Tibial nerve (tissue), 4 donors: Measurements from ENCODE around the gene FARP1. TPM values are rescaled to one million over a fixed set of nuclear protein-coding genes. Genes with fewer than 3 reads are reported as not detected.

ENCODE experiments used
- DNase-seq, 2 donors: peaks; one replicate each; pipeline ENCODE4 v3.0.0-alpha.2; 2019; ENCODE audit warnings: low spot score in 2 of 2
- H3K27ac ChIP-seq, 4 donors: fragments of 200-600 bp; sonication (generic) in 3 of 4; one replicate each; pipeline ENCODE4 v1.5.1; 2017 to 2019; ENCODE audit warnings: mild to moderate bottlenecking in 1 of 4
- H3K27me3 ChIP-seq, 2 donors: fragments of 200-600 bp; sonication (generic) in 1 of 2; one replicate each; pipeline versions ENCODE4 v1.5.1 to v1.6.0; 2017 to 2019
- H3K36me3 ChIP-seq, 3 donors: fragments of 200-600 bp; sonication (generic); one replicate each; pipeline ENCODE4 v1.5.1; 2018 to 2019
- H3K4me1 ChIP-seq, 4 donors: fragments of 200-600 bp; sonication (generic) in 3 of 4; one replicate each; pipeline ENCODE4 v1.5.1; 2017 to 2019
- H3K4me3 ChIP-seq, 4 donors: fragments of 200-600 bp; sonication (generic) in 3 of 4; one replicate each; pipeline ENCODE4 v1.5.1; 2017 to 2019; ENCODE audit warnings: mild to moderate bottlenecking in 1 of 4, moderate library complexity in 1 of 4
- H3K9me3 ChIP-seq, 4 donors: fragments of 200-600 bp; sonication (generic) in 3 of 4; one replicate each; pipeline ENCODE4 v1.5.1; 2017 to 2019
- CTCF ChIP-seq, 5 experiments: fragments of 200-600 bp in 3 of 5; fragments of 450-650 bp in 2 of 5; sonication (generic) in 3 of 5; IDR thresholded peaks; one replicate each; pipeline ENCODE4 v1.5.1; 2016 to 2019; ENCODE audit warnings: antibody characterized with exemption in 5 of 5, mild to moderate bottlenecking in 3 of 5, moderate library complexity in 2 of 5
- EP300 ChIP-seq, 2 donors: sonication (generic); formaldehyde crosslinking; IDR thresholded peaks; one replicate each; pipeline ENCODE4 v1.6.1; 2017; ENCODE audit warnings: antibody characterized with exemption in 2 of 2, mild to moderate bottlenecking in 1 of 2
- POLR2A ChIP-seq, 2 donors: fragments of 450-650 bp; IDR thresholded peaks; one replicate each; pipeline ENCODE4 v1.6.1; 2017; ENCODE audit warnings: antibody characterized with exemption in 2 of 2, mild to moderate bottlenecking in 2 of 2, moderate library complexity in 2 of 2
- WGBS, 2 donors: methylation state at CpG; one replicate each; pipeline ENCODE4 v1.1.5; 2018; 5-methylcytosine and 5-hydroxymethylcytosine counted together
- total RNA-seq, 4 donors: library from RNA; depleted of rRNA; stranded (reverse); fragments of >200 nt; gene quantifications; one replicate each; pipeline ENCODE4 v1.1.0, GENCODE V29; 2016

FARP1 gene
- total RNA-seq, 4 donors from 2014 or later: 21.4 to 28.5 (median 24.9) TPM

GRCh38 chr13:98471934-98472333 is 329.0 kb downstream of the FARP1 start:
- TF ChIP-seq CTCF (IDR thresholded peaks at IDR 0.05) (no peak), EP300 (IDR thresholded peaks at IDR 0.05) (no peak), POLR2A (IDR thresholded peaks at IDR 0.05) (no peak)
- H3K9me3 ChIP-seq: no peaks in the 10 kb centered on the region
- DNase-seq: no peak
- H3K4me1 ChIP-seq: peaks cover 0 to 26% (median 16%) of the 10 kb centered on the region in 4 donors
- WGBS, 2 donors: 87 to 92% methylated on average over 10 of the region's 10 CpGs
- H3K36me3 ChIP-seq: peaks cover 0 to 45% (median 8%) of the 10 kb centered on the region in 3 donors
- H3K27me3 ChIP-seq: no peaks in the 10 kb centered on the region
- H3K27ac ChIP-seq: no peak overlapping the region
- H3K4me3 ChIP-seq: no peak overlapping the region

- Histone ChIP-seq H3K36me3 (peaks cover 0 to 41% (median 8%) of the 10 kb centered on the region in 3 donors), H3K4me3 (no peak overlapping the region), H3K27ac (no peak overlapping the region), H3K9me3 (no peaks in the 10 kb centered on the region), H3K27me3 (no peaks in the 10 kb centered on the region), H3K4me1 (peaks cover 0 to 37% (median 22%) of the 10 kb centered on the region in 4 donors)
- TF ChIP-seq POLR2A (IDR thresholded peaks at IDR 0.05) (no peak), EP300 (IDR thresholded peaks at IDR 0.05) (no peak), CTCF (IDR thresholded peaks at IDR 0.05) (no peak)
- WGBS, 2 donors: 53 to 72% methylated on average over 5 of the region's 5 CpGs
- no peak for DNase-seq
These were observed 330.4 kb downstream of the FARP1 start for GRCh38 chr13:98473135-98473787.

GRCh38 chr13:98473788-98474144 is 330.9 kb downstream of the FARP1 start:
- Histone ChIP-seq H3K27ac (no peak overlapping the region), H3K9me3 (no peaks in the 10 kb centered on the region), H3K27me3 (no peaks in the 10 kb centered on the region), H3K36me3 (peaks cover 0 to 38% (median 8%) of the 10 kb centered on the region in 3 donors), H3K4me1 (peaks cover 0 to 39% (median 24%) of the 10 kb centered on the region in 4 donors), H3K4me3 (no peak overlapping the region)
- TF ChIP-seq CTCF (IDR thresholded peaks at IDR 0.05): no peak
- no peak for TF ChIP-seq POLR2A (IDR thresholded peaks at IDR 0.05)
- no peak for TF ChIP-seq EP300 (IDR thresholded peaks at IDR 0.05)
- WGBS, 2 donors: 86 to 93% methylated on average over 7 of the region's 7 CpGs
- no peak for DNase-seq

- Histone ChIP-seq H3K36me3 (peaks cover 0 to 38% (median 4%) of the 10 kb centered on the region in 3 donors), H3K4me1 (peaks cover 0 to 39% (median 24%) of the 10 kb centered on the region in 4 donors), H3K27me3 (no peaks in the 10 kb centered on the region), H3K4me3 (no peak overlapping the region), H3K9me3 (no peaks in the 10 kb centered on the region), H3K27ac (no peak overlapping the region)
- TF ChIP-seq POLR2A (IDR thresholded peaks at IDR 0.05) (no peak), CTCF (IDR thresholded peaks at IDR 0.05) (no peak), EP300 (IDR thresholded peaks at IDR 0.05) (no peak)
- WGBS, 2 donors: 90 to 92% methylated on average over 10 of the region's 10 CpGs
- no peak for DNase-seq
These were observed 331.4 kb downstream of the FARP1 start for GRCh38 chr13:98474292-98474691.

GRCh38 chr13:98474761-98475160 is 331.9 kb downstream of the FARP1 start:
- no peak for TF ChIP-seq EP300 (IDR thresholded peaks at IDR 0.05)
- TF ChIP-seq POLR2A (IDR thresholded peaks at IDR 0.05): no peak
- no peak for TF ChIP-seq CTCF (IDR thresholded peaks at IDR 0.05)
- WGBS, 2 donors: 84 to 91% methylated on average over 8 to 24 of the region's 24 CpGs
- Histone ChIP-seq H3K36me3 (peaks cover 0 to 38% (median 4%) of the 10 kb centered on the region in 3 donors), H3K9me3 (no peaks in the 10 kb centered on the region), H3K27ac (no peak overlapping the region), H3K4me3 (no peak overlapping the region), H3K4me1 (peaks cover 0 to 38% (median 24%) of the 10 kb centered on the region in 4 donors), H3K27me3 (no peaks in the 10 kb centered on the region)
- DNase-seq: no peak
